HG03520 (cell line): ENCODE results near the gene MINDY2.

Source experiments
- ATAC-seq: cut with Tn5 transposase; IDR thresholded peaks from one replicate; pipeline ENCODE4 v1.9.1; 2021; ENCODE audit warnings: mild to moderate bottlenecking, moderate library complexity; ENCODE audit not compliant: unreplicated experiment

MINDY2 gene, protein sequence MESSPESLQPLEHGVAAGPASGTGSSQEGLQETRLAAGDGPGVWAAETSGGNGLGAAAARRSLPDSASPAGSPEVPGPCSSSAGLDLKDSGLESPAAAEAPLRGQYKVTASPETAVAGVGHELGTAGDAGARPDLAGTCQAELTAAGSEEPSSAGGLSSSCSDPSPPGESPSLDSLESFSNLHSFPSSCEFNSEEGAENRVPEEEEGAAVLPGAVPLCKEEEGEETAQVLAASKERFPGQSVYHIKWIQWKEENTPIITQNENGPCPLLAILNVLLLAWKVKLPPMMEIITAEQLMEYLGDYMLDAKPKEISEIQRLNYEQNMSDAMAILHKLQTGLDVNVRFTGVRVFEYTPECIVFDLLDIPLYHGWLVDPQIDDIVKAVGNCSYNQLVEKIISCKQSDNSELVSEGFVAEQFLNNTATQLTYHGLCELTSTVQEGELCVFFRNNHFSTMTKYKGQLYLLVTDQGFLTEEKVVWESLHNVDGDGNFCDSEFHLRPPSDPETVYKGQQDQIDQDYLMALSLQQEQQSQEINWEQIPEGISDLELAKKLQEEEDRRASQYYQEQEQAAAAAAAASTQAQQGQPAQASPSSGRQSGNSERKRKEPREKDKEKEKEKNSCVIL

DNA sequence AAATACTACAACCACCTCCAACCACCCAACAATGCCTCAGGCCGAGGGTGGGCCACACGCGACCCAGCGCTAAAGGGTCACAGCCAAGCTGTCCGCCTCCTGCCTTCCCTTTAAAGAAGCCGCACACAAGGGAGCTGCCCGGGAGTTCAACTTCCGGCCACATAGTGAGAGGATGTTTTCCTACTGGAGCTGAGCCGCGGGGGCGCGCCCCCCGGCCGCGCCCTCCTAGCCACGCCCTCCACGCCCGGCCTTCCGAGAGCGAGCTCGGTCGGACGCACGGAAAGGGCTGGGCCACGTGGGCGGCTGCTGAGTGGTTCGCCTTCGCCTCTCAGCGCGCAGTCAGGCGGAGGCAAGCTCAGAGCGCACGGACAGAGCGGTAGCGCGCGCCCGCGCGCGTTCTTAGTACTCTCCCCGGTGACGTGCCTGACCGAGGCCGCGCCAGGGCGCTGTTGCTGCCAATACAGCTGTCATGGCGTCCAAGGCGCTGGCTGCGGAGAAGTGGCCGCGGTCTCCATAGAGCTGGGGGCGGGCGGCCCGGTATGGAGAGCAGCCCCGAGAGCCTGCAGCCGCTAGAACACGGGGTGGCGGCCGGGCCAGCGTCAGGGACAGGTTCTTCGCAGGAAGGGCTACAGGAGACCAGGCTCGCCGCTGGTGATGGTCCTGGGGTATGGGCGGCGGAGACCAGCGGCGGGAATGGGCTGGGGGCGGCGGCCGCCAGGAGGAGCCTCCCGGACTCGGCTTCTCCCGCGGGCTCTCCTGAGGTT lies at the start of gene MINDY2:
Gene MINDY2 (plus strand): TSS at position 446 of the 764 bp plus-strand sequence. CDS start 94 bp downstream, at position 540.
- ATAC-seq: peak; percentile 92

DNA sequence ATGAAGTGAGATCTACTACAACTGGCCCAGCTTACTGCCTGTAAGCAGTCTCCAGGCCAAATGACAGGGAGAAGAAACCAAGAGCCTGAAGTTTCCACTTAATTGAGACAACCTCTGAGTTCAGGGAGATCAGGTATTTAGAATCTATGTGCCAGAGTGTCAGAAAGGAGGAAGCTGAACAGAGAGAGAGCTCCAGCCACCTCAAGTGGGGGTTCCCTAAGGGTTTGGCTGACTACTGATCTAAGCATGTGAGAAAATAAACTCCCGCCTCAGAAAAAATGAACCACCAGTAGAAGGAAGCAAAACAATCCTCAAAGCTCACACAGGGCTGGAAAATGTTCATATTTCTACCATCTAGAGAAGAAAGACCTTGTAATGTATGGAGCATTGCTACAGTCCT lies 46.6 kb upstream of the MINDY2 start:
- ATAC-seq: no peak

DNA sequence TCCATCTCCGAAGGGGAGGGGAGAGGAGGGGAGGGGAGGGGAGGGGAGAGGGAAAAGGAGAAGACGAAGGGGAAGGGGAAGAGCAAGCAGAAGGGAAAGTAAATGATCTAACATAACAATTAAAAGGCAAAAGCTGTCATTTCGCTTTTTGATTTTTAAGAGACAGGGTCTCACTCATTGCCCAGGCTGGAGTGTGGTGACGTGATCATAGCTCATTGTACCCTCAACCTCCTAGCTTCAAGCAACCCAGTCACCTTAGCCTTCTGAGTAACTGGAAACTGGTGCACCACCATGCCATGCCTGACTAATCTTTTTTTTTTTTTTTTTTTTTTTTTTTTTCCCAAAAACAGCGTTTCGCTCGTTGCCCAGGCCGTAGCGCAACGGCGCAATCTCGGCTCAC lies 44.2 kb upstream of the MINDY2 start:
- ATAC-seq: no peak

DNA sequence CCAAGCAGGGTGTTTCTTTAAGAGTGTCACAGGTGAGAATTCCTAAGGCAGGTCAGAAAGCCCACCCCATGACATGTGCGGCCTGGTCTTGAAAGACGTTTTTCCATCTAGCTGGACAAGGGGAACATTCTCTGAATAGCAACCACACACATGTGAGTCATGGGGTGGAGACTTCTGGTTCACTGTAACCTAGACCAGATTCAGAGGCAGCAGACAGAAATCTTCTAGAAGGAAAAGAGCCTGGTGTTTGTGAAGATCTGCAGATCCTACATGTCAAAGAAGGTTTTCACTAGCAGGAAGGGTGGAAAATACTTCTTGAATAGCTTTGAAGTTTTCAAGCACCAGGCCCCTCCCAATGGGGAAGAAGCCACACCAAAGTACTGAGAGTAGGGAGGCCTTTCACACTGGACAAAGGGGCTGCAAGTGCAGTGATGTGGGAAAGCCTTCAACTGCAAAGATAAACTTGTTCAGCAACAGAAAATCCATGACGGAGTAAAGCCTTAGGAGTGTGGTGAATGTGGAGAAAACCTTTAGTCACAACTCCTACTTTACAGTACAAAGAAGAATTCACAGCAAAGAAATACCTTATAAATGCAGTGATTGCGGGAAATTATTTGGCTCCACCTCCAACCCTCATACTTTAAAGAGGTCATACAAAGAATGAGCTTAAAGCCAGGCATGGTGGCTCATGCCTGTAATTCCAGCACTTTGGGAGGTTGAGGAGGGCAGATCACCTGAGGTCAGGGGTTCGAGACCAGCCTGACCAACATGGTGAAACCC lies 39.2 kb upstream of the MINDY2 start:
- ATAC-seq: no peak

DNA sequence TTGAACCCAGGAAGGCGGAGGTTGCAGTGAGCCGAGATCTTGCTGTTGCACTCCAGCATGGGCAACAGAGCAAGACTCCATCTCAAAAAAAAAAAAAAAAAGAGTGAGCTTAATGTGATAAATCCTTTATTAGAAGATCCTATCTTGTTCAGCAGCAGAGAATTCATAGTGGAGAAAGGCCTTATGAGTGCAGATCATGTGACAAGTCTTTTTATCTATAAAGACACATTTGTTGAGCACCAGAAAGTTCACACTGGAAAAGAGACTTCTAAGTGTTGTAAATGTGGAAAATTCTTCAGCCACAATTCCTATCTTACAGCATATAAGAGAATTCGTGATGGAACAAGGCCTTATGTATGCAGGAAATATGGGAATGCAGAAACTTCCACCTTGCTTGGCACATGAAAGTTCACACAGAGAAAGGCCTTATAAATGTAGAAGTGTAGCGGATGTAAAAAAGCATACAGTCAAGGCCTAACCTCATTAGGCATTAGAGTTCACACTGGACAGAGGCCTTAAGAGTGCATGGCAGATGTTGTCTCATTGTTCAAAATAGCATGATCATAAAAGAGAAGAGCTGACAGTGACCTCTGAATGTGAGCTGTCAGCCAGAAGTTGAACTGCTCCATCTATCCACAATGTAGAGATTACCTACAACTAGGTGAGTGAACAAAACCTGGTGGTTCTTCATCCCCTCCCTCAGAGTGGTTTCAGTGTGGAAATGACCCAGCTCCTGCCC lies 38.3 kb upstream of the MINDY2 start:
- no peak for ATAC-seq

DNA sequence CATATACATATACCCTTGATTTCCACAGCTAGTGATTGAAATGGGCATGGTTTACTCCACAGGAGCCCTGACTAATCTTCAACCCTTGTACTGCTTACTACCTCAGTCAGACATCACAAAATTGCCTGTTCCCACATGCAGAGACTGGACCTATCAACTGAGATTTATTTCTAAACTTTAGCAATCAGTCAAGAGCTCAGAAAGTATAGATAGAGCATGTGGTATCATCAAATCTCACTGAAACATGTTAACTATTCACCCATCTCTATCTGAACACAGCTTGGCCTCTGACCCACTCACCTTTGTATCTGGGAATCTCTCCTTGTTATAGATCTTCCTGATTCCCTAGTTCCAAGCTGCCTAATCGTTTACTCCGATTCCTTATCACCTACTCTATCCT lies 36.2 kb upstream of the MINDY2 start:
- ATAC-seq: no peak

DNA sequence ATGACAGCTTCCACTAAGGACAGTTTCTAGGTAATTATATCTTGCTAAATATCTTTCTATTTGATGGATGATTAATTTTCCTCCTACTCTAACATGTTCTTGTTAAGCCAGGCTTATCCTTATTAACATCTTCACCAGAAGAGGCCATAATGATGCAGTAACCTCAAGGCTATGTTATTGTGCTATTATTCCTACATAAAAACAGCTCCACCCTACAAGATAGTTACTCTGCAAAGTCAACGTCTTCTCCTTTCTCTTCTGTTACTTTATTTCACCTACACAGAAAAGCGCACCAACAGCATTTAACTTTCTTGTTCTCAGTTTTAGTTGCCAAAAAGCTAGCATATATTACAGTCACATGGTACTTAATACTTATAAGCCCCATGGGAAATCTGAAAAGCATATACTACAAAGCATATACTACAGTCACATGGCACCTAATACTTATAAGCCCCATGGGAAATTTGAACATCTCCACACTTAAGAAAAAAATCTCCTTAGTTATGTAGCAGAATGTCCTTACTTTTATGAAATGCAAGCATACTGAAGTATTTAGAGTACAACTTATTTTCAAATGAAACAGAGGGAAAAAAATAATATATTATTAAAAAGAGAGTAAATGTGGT lies 35.0 kb upstream of the MINDY2 start:
- ATAC-seq: no peak

DNA sequence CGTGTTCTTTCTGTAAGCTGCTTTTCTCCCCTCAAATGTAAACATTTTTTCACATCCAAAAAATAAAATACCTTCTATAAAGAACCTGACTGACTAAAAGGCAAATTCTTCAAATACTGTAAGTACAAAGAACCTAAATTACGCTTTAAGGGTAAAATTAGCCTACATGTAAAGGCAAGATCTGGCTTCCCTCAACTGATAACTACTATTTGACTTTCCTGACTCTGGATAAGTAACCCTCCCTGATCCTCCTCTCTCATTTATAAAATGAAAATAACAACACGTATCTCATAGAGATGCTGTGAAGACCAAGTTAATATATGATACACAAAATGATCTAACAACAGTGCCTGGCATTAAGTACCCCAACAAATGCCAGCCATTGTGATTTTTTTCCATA lies 33.8 kb upstream of the MINDY2 start:
- ATAC-seq: no peak

DNA sequence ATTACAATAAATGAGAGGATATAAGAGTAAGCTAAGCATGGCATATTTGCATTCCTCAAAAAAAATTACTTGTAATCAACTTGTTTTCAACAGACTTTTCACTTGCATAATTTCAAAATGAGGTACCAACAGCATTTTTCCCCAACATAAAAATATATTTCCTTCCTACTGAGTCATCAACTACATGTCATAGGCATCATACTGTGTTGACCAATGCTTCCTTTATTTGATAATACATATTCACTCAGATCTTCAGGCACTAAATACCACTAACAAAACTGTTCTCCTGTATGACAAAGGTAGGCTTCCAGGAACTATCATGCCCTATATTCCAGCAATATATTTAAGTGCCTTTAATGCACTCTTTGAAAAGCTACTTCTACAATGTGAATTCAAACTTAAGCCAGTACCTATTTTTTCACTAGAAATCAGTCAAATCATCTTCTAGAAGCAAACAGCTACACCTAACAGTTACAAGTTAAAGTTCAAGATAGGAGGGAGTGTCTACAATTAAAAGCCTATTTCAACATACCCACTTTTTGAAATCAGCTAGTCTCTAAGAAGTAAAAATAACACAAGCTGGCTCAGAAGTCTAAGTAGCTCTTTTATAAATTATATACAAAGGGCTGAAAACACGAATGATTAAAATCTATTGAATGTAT lies 32.9 kb upstream of the MINDY2 start:
- ATAC-seq: no peak

DNA sequence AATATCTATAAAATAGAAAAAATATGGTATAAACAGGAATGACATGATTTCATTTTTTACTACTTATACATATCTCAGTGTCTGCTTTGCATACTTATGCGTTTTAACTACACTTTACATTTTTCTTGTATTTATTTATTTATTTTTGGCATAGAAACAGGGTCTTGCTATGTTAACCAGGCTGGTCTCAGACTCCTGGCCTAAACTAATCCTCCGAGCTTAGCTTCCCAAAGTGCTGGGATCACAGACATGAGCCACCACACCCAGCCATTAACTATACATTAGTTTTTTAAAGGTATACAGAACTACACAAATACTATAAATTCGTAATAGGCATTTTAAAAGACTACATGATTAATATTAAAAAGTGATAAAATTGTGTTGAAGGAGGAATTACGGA lies 30.7 kb upstream of the MINDY2 start:
- no peak for ATAC-seq

DNA sequence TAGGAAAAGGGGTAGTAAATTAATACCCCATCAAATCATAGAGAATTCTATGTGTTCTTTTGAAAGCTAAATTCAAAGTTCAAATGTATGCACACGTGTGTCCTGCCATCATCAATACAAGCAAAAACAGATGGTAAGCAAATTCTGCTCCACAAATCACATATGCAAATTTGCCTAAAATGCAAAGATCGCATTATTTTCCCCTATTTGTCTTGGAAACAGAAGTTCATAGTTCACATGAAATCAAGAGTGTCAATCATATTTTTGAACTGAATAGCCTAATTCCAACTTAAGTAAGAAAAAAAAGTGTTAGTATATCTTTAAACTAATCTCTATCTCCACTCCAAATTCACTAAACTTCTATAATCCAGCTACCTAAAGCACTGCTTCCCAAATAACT lies 30.1 kb upstream of the MINDY2 start:
- no peak for ATAC-seq

DNA sequence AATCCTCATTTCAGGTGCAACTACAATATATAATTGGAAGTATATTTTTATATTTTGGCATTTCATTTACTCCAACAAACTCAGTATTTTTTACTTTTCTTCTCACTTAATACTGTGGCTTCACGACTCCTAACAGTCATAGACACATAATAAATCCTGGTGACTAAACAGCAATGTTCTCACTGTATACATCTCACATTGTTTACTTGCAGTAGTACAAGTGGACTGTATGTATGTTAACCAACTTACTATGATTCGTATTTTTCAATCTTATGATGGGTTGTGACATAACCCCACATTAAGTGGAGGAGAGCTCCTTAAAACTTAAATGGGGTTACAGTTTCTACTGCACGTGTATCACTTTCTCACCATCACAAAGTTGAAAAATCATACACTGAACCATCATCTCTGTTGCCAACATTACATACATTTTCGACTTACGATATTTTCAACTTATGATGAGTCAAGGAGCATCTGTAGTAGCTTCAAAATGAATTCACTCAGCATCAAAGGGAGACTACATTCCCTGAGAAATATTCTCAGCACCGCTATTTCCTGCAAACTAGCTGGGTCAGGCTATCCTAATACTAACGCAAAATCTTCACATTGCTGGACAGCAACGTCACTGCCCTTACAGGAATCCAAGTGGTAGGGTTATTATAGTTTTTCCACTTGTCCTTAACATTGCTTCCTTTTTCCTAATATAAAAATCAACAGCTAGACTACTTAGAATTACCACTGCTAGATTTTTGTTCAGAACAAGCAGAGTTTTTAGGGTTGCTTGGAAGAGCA lies 28.9 kb upstream of the MINDY2 start:
- no peak for ATAC-seq

DNA sequence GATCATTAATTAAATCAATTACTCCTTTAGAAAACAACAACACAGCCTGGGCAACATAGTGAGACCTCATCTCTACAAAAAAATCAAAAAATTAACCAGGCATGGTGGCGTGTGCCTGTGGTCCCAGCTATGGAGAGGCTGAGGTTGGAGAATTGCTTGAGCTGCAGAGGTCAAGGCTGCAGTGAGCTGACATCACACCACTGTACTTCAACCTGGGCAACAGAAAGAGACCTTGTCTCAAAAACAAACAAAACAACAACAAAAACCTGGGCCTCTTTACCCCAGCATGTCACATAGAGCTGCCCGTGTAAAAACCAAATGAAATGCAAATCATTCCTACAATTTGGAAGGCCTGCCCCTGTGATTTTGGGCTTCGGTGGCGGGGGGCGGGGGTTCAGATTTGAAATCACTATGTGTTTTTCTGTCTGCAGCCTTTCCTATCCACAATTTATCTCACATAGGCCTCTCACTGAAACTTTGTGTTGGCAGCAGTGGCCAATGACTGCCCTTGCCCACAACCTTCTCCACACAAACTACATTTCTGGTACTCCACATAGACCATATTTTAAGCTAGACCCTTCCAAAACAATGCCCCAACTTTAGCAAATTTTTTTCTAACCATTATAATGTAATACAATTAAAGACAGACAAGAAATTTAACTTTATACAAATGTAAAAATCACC lies 28.1 kb upstream of the MINDY2 start:
- no peak for ATAC-seq

DNA sequence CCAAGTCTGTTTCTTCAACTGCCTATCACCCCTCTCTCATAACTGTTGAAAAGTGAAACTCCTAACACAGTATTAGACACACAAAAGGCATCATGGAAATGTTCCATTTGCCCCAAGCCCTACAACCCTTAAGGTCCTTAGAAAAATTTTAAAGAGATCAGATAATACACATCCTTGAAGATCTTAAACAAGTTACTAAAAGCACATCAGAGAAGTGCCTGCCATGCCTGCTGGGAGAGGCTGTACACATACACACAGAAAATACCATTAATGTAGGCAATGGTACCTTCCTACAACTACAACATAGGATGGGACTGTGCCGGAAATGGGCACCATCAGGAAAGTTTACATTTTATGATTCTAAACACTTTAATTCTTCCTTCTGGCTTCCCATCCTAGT lies 24.9 kb upstream of the MINDY2 start:
- ATAC-seq: no peak

DNA sequence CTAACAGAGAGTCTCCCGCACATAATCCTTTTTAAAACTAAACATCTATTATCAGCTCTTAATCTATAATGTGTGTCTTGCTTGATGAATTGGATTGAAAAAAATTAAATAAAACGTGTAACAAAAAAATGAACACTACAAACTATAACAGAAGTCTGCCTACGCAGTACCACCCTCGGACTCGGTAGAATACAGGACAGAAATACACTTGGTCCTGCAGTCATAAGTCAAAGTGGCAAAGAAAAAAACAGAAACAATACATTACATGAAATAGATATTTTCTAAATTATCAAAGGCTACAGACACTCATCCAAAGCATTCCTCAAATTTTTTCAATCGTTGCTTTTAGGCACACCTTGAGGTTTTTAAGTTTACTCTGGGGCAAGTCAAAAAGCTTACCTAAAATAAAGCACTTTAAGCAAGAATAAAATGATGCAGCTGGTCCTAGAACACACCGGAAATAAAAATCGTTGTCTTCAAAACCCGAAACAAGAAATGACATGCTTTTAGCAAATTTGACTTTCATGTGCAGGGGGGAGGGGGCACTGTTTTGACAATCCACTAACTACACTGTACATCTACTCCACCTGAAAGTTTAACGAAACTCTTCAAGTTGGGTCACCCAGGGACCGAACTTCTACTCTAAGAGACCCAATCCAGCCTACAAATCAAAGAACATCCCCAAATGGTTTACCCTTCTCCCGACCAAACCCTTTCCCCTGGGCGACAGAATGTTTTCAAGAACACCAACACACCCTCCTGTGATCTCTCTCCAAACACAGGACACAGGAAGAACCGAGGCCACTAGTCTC lies 22.9 kb upstream of the MINDY2 start:
- no peak for ATAC-seq

DNA sequence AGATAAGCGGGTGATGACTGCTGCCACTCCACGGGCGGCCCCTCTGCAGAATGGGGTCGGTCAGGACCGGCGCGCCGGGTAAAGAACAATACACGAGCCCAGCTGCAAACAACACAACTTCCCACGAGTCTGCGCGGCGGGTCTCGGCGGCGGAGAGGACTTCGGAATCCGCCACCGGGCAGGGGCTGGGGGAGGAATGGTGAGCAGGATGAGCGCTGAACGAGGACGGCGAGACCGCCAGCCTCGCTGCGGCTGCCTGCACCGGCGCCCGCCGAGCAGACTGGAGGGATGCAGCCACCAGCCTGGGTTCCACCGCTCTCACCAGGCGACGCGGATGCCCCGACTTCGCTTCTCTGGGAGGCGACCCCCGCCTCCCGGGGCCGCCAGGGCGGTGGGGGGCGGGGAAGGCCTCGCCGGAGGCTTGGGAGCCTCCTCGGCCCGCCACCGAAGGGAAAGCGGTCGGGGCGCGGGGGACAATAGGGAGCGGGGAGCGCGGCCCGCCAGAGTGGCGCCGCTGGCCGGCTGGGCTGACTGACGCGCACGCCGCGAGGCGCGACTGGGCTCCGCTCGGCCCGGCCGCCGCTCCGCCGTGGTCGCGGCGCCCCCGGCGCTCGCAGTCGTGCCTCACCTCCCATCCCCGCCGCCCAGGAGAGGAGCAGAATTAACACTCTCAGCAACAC lies 22.1 kb upstream of the MINDY2 start:
- peak; percentile 22 for ATAC-seq
